Measurements from ENCODE around the gene CHST13.

GRCh38 chr3:126542340-126543241 is 18.6 kb downstream of the CHST13 start:
- TF ChIP-seq CTCF (IDR thresholded peaks at IDR 0.05) (no peak), POLR2A (IDR thresholded peaks at IDR 0.05) (no peak)
